ENCODE results near the gene LDLRAD4.

Gene LDLRAD4

GRCh38 chr18:13429884-13430510 lies 211.4 kb downstream of the LDLRAD4 start:
- H4K20me1 ChIP-seq = peaks cover 0 to 6% (median 0%) of the 10 kb centered on the region in 11 experiments; a peak in 2 of 22 replicates
- no peak for TF ChIP-seq Cebpa-rat (IDR thresholded peaks at IDR 0.05)
- H3K9ac ChIP-seq = no peak overlapping the region
- H3K9me3 ChIP-seq (replicated peaks in 1 of 11) = no peaks in the 10 kb centered on the region; a peak in 1 of 22 replicates
- H3K4me3 ChIP-seq = no peak overlapping the region
- no peak overlapping the region for H3K27ac ChIP-seq
- peaks cover 0 to 61% (median 13%) of the 10 kb centered on the region in 11 experiments; a peak in 15 of 22 replicates for H3K36me3 ChIP-seq
- peaks cover 2 to 94% (median 39%) of the 10 kb centered on the region in 10 experiments; a peak in 18 of 20 replicates for H3K4me1 ChIP-seq
- H3K4me2 ChIP-seq = peak overlapping the region in 2 of 11 experiments; percentile 68 to 74; a peak in 2 of 22 replicates
- H3K27me3 ChIP-seq = no peaks in the 10 kb centered on the region

- H3K36me3 ChIP-seq = peaks cover 0 to 57% (median 13%) of the 10 kb centered on the region in 11 experiments; a peak in 15 of 22 replicates
- H3K4me1 ChIP-seq = peaks cover 8 to 94% (median 40%) of the 10 kb centered on the region in 10 experiments
- no peak overlapping the region for H3K4me3 ChIP-seq
- H3K27me3 ChIP-seq = no peaks in the 10 kb centered on the region
- peaks cover 0 to 6% (median 0%) of the 10 kb centered on the region in 11 experiments; a peak in 2 of 22 replicates for H4K20me1 ChIP-seq
- H3K9me3 ChIP-seq (replicated peaks in 1 of 11) = no peaks in the 10 kb centered on the region; a peak in 1 of 22 replicates
- no peak for TF ChIP-seq Cebpa-rat (IDR thresholded peaks at IDR 0.05)
- no peak overlapping the region for H3K9ac ChIP-seq
- H3K27ac ChIP-seq = no peak overlapping the region
- no peak overlapping the region; a peak in 1 of 22 replicates for H3K4me2 ChIP-seq
Measured at GRCh38 chr18:13430663-13431062, 212.1 kb downstream of the LDLRAD4 start.

- no peak overlapping the region for H3K4me3 ChIP-seq
- no peaks in the 10 kb centered on the region for H3K27me3 ChIP-seq
- no peak overlapping the region for H3K27ac ChIP-seq
- H3K4me2 ChIP-seq = peak overlapping the region in 3 of 11 experiments; percentile 5 to 26 (median 6); a peak in 3 of 22 replicates
- H3K9me3 ChIP-seq (replicated peaks in 1 of 11) = no peaks in the 10 kb centered on the region
- H3K9ac ChIP-seq = no peak overlapping the region
- TF ChIP-seq Cebpa-rat (IDR thresholded peaks at IDR 0.05) = no peak
- peaks cover 0 to 47% (median 13%) of the 10 kb centered on the region in 11 experiments; a peak in 15 of 22 replicates for H3K36me3 ChIP-seq
- peaks cover 21 to 94% (median 51%) of the 10 kb centered on the region in 10 experiments for H3K4me1 ChIP-seq
- H4K20me1 ChIP-seq = peaks cover 0 to 6% (median 0%) of the 10 kb centered on the region in 11 experiments; a peak in 2 of 22 replicates
Measured at GRCh38 chr18:13431886-13432285, 213.3 kb downstream of the LDLRAD4 start.

GRCh38 chr18:13433125-13433524 lies 214.6 kb downstream of the LDLRAD4 start:
- H3K4me1 ChIP-seq = peaks cover 33 to 94% (median 56%) of the 10 kb centered on the region in 10 experiments
- H3K27me3 ChIP-seq = no peaks in the 10 kb centered on the region
- H3K4me2 ChIP-seq = 0 out of 22 replicates have a peak overlapping the region, but pooled peaks of 1 of the 11 experiments have one; percentile 15
- peaks cover 0 to 47% (median 13%) of the 10 kb centered on the region in 11 experiments; a peak in 15 of 22 replicates for H3K36me3 ChIP-seq
- no peak overlapping the region for H3K4me3 ChIP-seq
- H4K20me1 ChIP-seq = peaks cover 0 to 6% (median 0%) of the 10 kb centered on the region in 11 experiments; a peak in 2 of 22 replicates
- H3K9ac ChIP-seq = no peak overlapping the region
- no peak for TF ChIP-seq Cebpa-rat (IDR thresholded peaks at IDR 0.05)
- no peak overlapping the region for H3K27ac ChIP-seq
- H3K9me3 ChIP-seq (replicated peaks in 1 of 11) = no peaks in the 10 kb centered on the region

GRCh38 chr18:13433685-13434084 lies 215.1 kb downstream of the LDLRAD4 start:
- Histone ChIP-seq H3K4me2 (peak overlapping the region in 1 of 11 experiments; percentile 15; a peak in 1 of 22 replicates), H3K4me3 (no peak overlapping the region), H3K36me3 (peaks cover 0 to 47% (median 13%) of the 10 kb centered on the region in 11 experiments; a peak in 15 of 22 replicates), H3K4me1 (peaks cover 39 to 94% (median 56%) of the 10 kb centered on the region in 10 experiments), H3K9ac (no peak overlapping the region), H3K9me3 (replicated peaks in 1 of 11) (no peaks in the 10 kb centered on the region), H4K20me1 (peaks cover 0 to 6% (median 0%) of the 10 kb centered on the region in 11 experiments; a peak in 2 of 22 replicates), H3K27me3 (no peaks in the 10 kb centered on the region), H3K27ac (no peak overlapping the region)
- no peak for TF ChIP-seq Cebpa-rat (IDR thresholded peaks at IDR 0.05)

- H3K9ac ChIP-seq = no peak overlapping the region
- H3K4me3 ChIP-seq = no peak overlapping the region
- peaks cover 50 to 94% (median 60%) of the 10 kb centered on the region in 10 experiments for H3K4me1 ChIP-seq
- H3K27me3 ChIP-seq = no peaks in the 10 kb centered on the region
- TF ChIP-seq Cebpa-rat (IDR thresholded peaks at IDR 0.05) = no peak
- H3K27ac ChIP-seq = peak overlapping the region in 5 of 11 experiments; percentile 19 to 83 (median 75); a peak in 8 of 22 replicates
- H3K4me2 ChIP-seq = peak overlapping the region in 9 of 11 experiments; percentile 81 to 94 (median 88); a peak in 16 of 22 replicates
- H3K36me3 ChIP-seq = peaks cover 0 to 40% (median 9%) of the 10 kb centered on the region in 11 experiments; a peak in 15 of 22 replicates
- H3K9me3 ChIP-seq (replicated peaks in 1 of 11) = no peaks in the 10 kb centered on the region
- H4K20me1 ChIP-seq = peaks cover 0 to 2% (median 0%) of the 10 kb centered on the region in 11 experiments; a peak in 2 of 22 replicates
Measured at GRCh38 chr18:13434854-13435253, 216.3 kb downstream of the LDLRAD4 start.

GRCh38 chr18:13435586-13436333 lies 217.2 kb downstream of the LDLRAD4 start:
- TF ChIP-seq Cebpa-rat (IDR thresholded peaks at IDR 0.05) = no peak
- no peaks in the 10 kb centered on the region for H3K27me3 ChIP-seq
- peak overlapping the region; percentile 79 to 94 (median 87) for H3K4me2 ChIP-seq
- peaks cover 59 to 97% (median 69%) of the 10 kb centered on the region in 10 experiments for H3K4me1 ChIP-seq
- H3K9ac ChIP-seq = peak overlapping the region in 1 of 11 experiments; percentile 75; a peak in 2 of 22 replicates
- no peaks in the 10 kb centered on the region for H3K9me3 ChIP-seq (replicated peaks in 1 of 11)
- no peak overlapping the region for H3K4me3 ChIP-seq
- peaks cover 0 to 30% (median 6%) of the 10 kb centered on the region in 11 experiments; a peak in 10 of 22 replicates for H3K36me3 ChIP-seq
- H3K27ac ChIP-seq = peak overlapping the region in 9 of 11 experiments; percentile 13 to 83 (median 68); a peak in 13 of 22 replicates
- no peaks in the 10 kb centered on the region; a peak in 1 of 22 replicates for H4K20me1 ChIP-seq

GRCh38 chr18:13436576-13436975 lies 218.0 kb downstream of the LDLRAD4 start:
- no peaks in the 10 kb centered on the region; a peak in 1 of 22 replicates for H4K20me1 ChIP-seq
- no peak for TF ChIP-seq Cebpa-rat (IDR thresholded peaks at IDR 0.05)
- no peaks in the 10 kb centered on the region for H3K27me3 ChIP-seq
- H3K4me1 ChIP-seq = peaks cover 68 to 100% (median 77%) of the 10 kb centered on the region in 10 experiments
- peak overlapping the region in 9 of 11 experiments; percentile 48 to 83 (median 71); a peak in 18 of 22 replicates for H3K27ac ChIP-seq
- peak overlapping the region in 8 of 11 experiments; percentile 8 to 78 (median 61); a peak in 13 of 22 replicates for H3K9ac ChIP-seq
- peak overlapping the region; percentile 79 to 94 (median 87) for H3K4me2 ChIP-seq
- H3K4me3 ChIP-seq = no peak overlapping the region; a peak in 1 of 20 replicates
- peaks cover 0 to 24% (median 6%) of the 10 kb centered on the region in 11 experiments; a peak in 9 of 22 replicates for H3K36me3 ChIP-seq
- no peaks in the 10 kb centered on the region for H3K9me3 ChIP-seq (replicated peaks in 1 of 11)

All from BLaER1 treated with 17β-estradiol and CSF1 and Interleukin-3, amounts not matched to agents 10 nM and 100 nM (cell line).